Nephron (organoid): ENCODE measurements around the gene CCDC30.
A peak's percentile ranks its signal among the peaks of the same experiment; 100 is the strongest.

Source experiments
- H3K27ac Mint-ChIP-seq, 3 experiments: 2 replicates each; pipeline ENCODE4 v1.8.0; 2020; ENCODE audit warnings: mixed read lengths in 3 of 3, mild to moderate bottlenecking in 2 of 3, moderate library complexity in 1 of 3
- H3K27me3 Mint-ChIP-seq: 2 replicates; pipeline ENCODE4 v1.8.0; 2021; ENCODE audit warnings: low read depth, mild to moderate bottlenecking, moderate library complexity, mixed read lengths
- H3K36me3 Mint-ChIP-seq: 2 replicates; pipeline ENCODE4 v1.8.0; 2020; ENCODE audit warnings: low read depth, mixed read lengths
- H3K4me1 Mint-ChIP-seq: 2 replicates; pipeline ENCODE4 v1.8.0; 2020; ENCODE audit warnings: mixed read lengths
- H3K4me3 Mint-ChIP-seq, 3 experiments: 2 replicates each; pipeline ENCODE4 v1.8.0; 2020; ENCODE audit warnings: mild to moderate bottlenecking in 3 of 3, mixed read lengths in 3 of 3, moderate library complexity in 2 of 3
- H3K9me3 Mint-ChIP-seq: 2 replicates; pipeline ENCODE4 v1.8.0; 2020; ENCODE audit warnings: mixed read lengths
- TF ChIP-seq, protein P1 (sequence below), 3 experiments: fragments of 200-600 bp; sonication (generic); IDR thresholded peaks; one replicate each; pipeline ENCODE4 v1.5.0; 2021; ENCODE audit warnings: antibody characterized with exemption in 3 of 3; ENCODE audit not compliant: unreplicated experiment in 3 of 3

CCDC30 gene

DNA sequence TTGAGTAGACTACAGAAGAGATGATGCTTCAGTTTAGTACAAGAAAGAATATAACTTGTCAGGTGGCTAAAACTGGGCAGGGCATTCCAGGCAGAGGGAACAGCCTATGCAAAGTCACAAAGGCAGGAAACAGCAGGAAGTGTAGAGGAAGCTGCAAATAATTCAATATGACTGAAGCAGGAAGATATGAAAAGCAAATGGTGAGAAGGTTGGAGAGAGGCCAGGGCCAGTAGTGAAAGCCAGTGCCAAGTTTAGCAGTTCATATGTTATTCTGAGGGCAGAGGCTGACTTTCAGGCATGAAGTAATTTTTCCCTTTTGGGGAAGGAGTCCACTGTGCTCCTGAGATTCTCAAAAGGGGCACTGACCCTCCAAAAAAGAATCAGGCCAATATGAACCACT is 211.1 kb downstream of the CCDC30 start:
- Mint-ChIP-seq H3K27me3 (no peaks in the 10 kb centered on the region), H3K4me3 (no peak overlapping the region), H3K9me3 (no peaks in the 10 kb centered on the region), H3K27ac (no peak overlapping the region), H3K36me3 (peaks cover 43% of the 10 kb centered on the region), H3K4me1 (peaks cover 12% of the 10 kb centered on the region)
- TF ChIP-seq, protein P1, sequence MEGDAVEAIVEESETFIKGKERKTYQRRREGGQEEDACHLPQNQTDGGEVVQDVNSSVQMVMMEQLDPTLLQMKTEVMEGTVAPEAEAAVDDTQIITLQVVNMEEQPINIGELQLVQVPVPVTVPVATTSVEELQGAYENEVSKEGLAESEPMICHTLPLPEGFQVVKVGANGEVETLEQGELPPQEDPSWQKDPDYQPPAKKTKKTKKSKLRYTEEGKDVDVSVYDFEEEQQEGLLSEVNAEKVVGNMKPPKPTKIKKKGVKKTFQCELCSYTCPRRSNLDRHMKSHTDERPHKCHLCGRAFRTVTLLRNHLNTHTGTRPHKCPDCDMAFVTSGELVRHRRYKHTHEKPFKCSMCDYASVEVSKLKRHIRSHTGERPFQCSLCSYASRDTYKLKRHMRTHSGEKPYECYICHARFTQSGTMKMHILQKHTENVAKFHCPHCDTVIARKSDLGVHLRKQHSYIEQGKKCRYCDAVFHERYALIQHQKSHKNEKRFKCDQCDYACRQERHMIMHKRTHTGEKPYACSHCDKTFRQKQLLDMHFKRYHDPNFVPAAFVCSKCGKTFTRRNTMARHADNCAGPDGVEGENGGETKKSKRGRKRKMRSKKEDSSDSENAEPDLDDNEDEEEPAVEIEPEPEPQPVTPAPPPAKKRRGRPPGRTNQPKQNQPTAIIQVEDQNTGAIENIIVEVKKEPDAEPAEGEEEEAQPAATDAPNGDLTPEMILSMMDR (IDR thresholded peaks at IDR 0.05; ENCODE audit: unreplicated experiment in 3 of 3), result no peak

DNA sequence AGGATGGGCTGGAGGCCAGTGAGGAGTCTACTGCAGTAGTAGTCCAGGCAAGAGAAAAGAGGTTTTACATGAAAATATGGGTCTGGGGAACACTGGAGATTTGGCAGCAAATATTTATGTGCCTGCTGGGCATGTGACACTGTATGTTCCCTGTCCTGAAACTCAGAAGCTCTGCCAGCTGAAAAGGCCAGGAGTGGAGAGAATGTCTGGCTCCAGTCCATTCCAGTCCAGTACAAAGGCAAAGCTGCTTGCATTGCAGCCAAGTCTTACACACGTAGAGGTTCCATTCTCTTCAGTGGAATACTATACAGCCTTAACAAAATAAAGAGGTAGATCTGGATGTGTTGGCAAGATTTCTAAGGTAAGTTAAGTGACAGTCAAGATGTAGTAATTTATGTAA is 211.6 kb downstream of the CCDC30 start:
- Mint-ChIP-seq H3K36me3 (peaks cover 40% of the 10 kb centered on the region), H3K4me3 (no peak overlapping the region), H3K9me3 (no peaks in the 10 kb centered on the region), H3K27me3 (no peaks in the 10 kb centered on the region), H3K4me1 (peaks cover 14% of the 10 kb centered on the region), H3K27ac (no peak overlapping the region)
- TF ChIP-seq, protein P1 (IDR thresholded peaks at IDR 0.05; ENCODE audit: unreplicated experiment in 3 of 3), result no peak

DNA sequence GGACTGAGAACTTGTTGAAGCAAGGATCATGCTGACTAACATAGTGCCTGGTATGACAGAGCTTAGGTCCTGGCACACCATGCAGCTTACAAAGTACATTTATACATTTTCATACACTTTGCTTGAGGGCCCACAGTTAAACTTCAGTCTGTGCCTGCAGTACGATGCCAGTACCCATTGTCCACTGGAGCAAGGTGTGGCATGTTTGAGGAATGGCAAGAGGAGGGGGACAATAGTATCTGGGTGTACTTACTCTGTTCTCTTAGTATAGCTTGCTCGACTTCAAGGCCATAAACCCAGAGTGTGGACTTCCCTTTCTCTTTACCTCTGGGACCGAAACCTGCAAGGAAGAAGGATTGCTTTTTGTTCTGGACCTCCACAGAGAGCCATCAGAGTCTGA is 212.4 kb downstream of the CCDC30 start:
- H3K27ac Mint-ChIP-seq, result no peak overlapping the region
- H3K4me3 Mint-ChIP-seq, result no peak overlapping the region
- TF ChIP-seq, protein P1 (IDR thresholded peaks at IDR 0.05; ENCODE audit: unreplicated experiment in 3 of 3), result no peak
- H3K4me1 Mint-ChIP-seq, result peaks cover 22% of the 10 kb centered on the region
- no peaks in the 10 kb centered on the region for H3K9me3 Mint-ChIP-seq
- peaks cover 32% of the 10 kb centered on the region for H3K36me3 Mint-ChIP-seq
- H3K27me3 Mint-ChIP-seq, result no peaks in the 10 kb centered on the region

DNA sequence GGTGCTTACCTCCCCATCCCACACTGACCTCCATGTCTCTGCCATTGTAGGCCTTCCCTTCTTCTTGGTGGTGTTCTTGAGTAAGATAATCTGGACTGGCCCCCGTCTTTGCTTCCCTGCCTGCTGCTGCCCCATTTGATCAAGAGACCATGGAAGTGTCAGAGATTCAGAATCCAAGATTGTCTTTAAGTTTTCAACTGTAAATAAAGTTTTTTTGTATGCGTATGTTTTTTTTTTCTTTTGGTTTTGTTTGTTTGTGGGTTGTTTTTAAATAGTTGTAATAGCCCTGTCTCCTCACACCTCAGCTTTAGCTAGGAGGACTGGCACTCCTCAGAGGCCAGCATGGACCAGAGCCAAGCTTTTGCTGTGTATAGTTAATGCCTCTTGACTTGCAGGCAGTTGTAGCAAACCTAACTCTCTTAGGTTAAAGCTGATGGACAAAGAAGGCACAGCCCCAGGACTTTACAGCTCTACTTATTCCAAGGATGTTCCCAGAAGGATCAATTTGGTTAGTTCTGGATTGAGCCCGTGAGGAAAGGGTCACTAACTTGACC is 213.5 kb downstream of the CCDC30 start:
- Mint-ChIP-seq H3K9me3 (no peaks in the 10 kb centered on the region), H3K27ac (no peak overlapping the region), H3K27me3 (no peaks in the 10 kb centered on the region), H3K36me3 (peaks cover 28% of the 10 kb centered on the region), H3K4me1 (peaks cover 29% of the 10 kb centered on the region), H3K4me3 (no peak overlapping the region)
- TF ChIP-seq, protein P1 (IDR thresholded peaks at IDR 0.05; ENCODE audit: unreplicated experiment in 3 of 3), result no peak

DNA sequence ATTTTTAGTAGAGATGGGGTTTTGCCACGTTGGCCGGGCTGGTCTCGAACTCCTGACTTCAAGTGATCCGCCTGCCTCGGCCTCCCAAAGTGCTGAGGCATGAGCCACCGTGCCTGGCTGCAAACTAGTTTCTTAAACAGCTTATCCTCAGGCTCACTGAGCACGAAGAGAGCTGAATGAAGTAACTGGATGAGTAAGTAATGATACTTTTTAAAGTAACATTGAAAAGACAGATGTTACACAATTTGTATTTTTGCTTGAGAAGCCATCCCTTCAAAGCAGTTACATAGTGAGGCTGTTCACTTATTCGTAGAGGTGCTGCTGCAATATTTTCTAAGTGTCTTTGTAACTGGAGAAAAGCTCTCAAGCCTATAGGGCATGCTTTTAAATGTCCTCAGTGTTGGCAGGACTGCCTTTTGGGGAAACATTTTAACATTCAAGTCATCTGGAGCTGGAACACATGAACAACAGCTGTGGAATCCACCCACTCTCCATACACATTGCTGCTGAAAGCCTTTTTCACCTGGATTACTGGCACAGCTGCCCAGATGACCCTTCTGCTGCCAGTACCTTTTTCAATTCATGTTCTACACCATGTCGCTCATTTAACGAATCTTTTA is 216.4 kb downstream of the CCDC30 start:
- TF ChIP-seq, protein P1 (IDR thresholded peaks at IDR 0.05; ENCODE audit: unreplicated experiment in 3 of 3), result no peak
- Mint-ChIP-seq H3K9me3 (no peaks in the 10 kb centered on the region), H3K4me3 (peak overlapping the region; percentile 95 to 99 (median 98)), H3K27me3 (no peaks in the 10 kb centered on the region), H3K4me1 (peaks cover 46% of the 10 kb centered on the region), H3K27ac (peak overlapping the region; percentile 72 to 99 (median 98)), H3K36me3 (peaks cover 23% of the 10 kb centered on the region)

DNA sequence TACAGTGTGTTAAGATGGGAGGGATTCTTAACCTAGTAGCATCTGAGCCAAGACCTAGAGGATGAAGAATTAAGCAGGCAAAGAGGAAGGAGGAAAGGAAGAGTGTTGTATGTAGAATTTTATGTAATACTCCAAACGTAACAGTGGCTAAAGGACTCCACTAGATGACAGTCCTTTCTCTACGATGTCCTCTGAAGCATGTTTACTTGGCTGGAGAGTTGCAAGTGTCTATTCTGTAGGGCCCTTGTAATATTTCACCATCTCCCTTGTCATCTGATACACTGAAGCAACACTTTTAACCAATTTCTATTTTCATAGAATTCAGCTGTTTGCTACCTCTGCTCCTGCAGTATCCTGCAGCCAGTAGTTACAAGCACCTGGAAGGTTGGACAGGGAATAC is 217.0 kb downstream of the CCDC30 start:
- Mint-ChIP-seq H3K4me3 (peak overlapping the region; percentile 95 to 99 (median 98)), H3K27ac (peak overlapping the region; percentile 72 to 99 (median 98)), H3K9me3 (no peaks in the 10 kb centered on the region), H3K4me1 (peaks cover 52% of the 10 kb centered on the region), H3K27me3 (no peaks in the 10 kb centered on the region), H3K36me3 (peaks cover 22% of the 10 kb centered on the region)
- TF ChIP-seq, protein P1 (IDR thresholded peaks at IDR 0.05; ENCODE audit: unreplicated experiment in 3 of 3), result no peak
